Measurements from ENCODE around the gene ANKRD42.

The ANKRD42 gene

GRCh38 chr11:83168756-83169155 lies 24.8 kb upstream of the ANKRD42 start:
- peaks cover 85% of the 10 kb centered on the region for H4K20me1 ChIP-seq (ENCODE audit: insufficient read depth, low read length, poor library complexity, severe bottlenecking)
- peaks cover 76% of the 10 kb centered on the region for H3K36me3 ChIP-seq (ENCODE audit: insufficient read depth, low read length)
- peaks cover 57% of the 10 kb centered on the region for H3K4me1 ChIP-seq (ENCODE audit: insufficient read depth, low read length, poor library complexity, severe bottlenecking)
- H3K79me2 ChIP-seq (ENCODE audit: insufficient read depth, low read length): peaks cover 95% of the 10 kb centered on the region
- H3K27me3 ChIP-seq (ENCODE audit: insufficient read depth, low read length, poor library complexity, severe bottlenecking): no peaks in the 10 kb centered on the region
- H3K4me2 ChIP-seq (ENCODE audit: low read depth, low read length, poor library complexity, severe bottlenecking): peak overlapping the region; percentile 66
- H3K9me3 ChIP-seq (ENCODE audit: insufficient read depth, low read depth, low read length): no peaks in the 10 kb centered on the region
- no peak overlapping the region for H2AFZ ChIP-seq (ENCODE audit: low read length)
- H3K9ac ChIP-seq (ENCODE audit: low read depth, low read length, poor library complexity, severe bottlenecking): no peak overlapping the region
- no peaks in the 10 kb centered on the region for H3F3A ChIP-seq (ENCODE audit: low read depth)
- H3K4me3 ChIP-seq (ENCODE audit: low read length, poor library complexity, severe bottlenecking): peak overlapping the region; percentile 64
- H3K9me2 ChIP-seq (replicated peaks; ENCODE audit: low read depth, low read length): no peaks in the 10 kb centered on the region
- TF ChIP-seq EZH2phosphoT487 (IDR thresholded peaks at IDR 0.05; ENCODE audit: borderline replicate concordance) (no peak), CTCF (conservative IDR thresholded peaks at IDR 0.05; ENCODE audit: low read length) (no peak)

DNA sequence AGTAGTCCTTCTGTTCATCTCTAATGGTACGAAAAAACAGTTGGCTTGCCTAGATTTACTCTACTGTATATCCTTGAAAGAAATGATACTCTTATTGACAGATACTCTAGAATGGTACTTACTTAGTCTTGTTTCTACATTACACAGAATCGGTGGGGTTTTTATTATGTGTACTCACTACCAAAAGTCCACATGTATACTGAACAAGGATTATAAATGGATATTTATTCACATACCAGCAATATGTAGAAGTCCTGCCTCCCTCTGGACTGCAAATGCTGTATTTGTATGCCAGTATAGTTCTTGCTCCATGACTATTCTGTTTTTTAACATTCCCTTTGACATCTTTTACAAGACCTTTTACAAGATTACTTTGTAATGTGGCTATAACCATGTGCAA lies 22.6 kb upstream of the ANKRD42 start:
- H3K4me1 ChIP-seq (ENCODE audit: insufficient read depth, low read length, poor library complexity, severe bottlenecking): peaks cover 45% of the 10 kb centered on the region
- TF ChIP-seq EZH2phosphoT487 (IDR thresholded peaks at IDR 0.05; ENCODE audit: borderline replicate concordance) (no peak), CTCF (conservative IDR thresholded peaks at IDR 0.05; ENCODE audit: low read length) (no peak)
- H3K79me2 ChIP-seq (ENCODE audit: insufficient read depth, low read length): peaks cover 98% of the 10 kb centered on the region
- no peaks in the 10 kb centered on the region for H3F3A ChIP-seq (ENCODE audit: low read depth)
- no peak overlapping the region for H2AFZ ChIP-seq (ENCODE audit: low read length)
- peak overlapping the region; percentile 66 for H3K4me2 ChIP-seq (ENCODE audit: low read depth, low read length, poor library complexity, severe bottlenecking)
- no peaks in the 10 kb centered on the region for H3K9me3 ChIP-seq (ENCODE audit: insufficient read depth, low read depth, low read length)
- H3K9me2 ChIP-seq (replicated peaks; ENCODE audit: low read depth, low read length): no peaks in the 10 kb centered on the region
- peaks cover 85% of the 10 kb centered on the region for H4K20me1 ChIP-seq (ENCODE audit: insufficient read depth, low read length, poor library complexity, severe bottlenecking)
- peaks cover 73% of the 10 kb centered on the region for H3K36me3 ChIP-seq (ENCODE audit: insufficient read depth, low read length)
- peak overlapping the region; percentile 19 for H3K9ac ChIP-seq (ENCODE audit: low read depth, low read length, poor library complexity, severe bottlenecking)
- no peaks in the 10 kb centered on the region for H3K27me3 ChIP-seq (ENCODE audit: insufficient read depth, low read length, poor library complexity, severe bottlenecking)
- peak overlapping the region; percentile 64 for H3K4me3 ChIP-seq (ENCODE audit: low read length, poor library complexity, severe bottlenecking)

DNA sequence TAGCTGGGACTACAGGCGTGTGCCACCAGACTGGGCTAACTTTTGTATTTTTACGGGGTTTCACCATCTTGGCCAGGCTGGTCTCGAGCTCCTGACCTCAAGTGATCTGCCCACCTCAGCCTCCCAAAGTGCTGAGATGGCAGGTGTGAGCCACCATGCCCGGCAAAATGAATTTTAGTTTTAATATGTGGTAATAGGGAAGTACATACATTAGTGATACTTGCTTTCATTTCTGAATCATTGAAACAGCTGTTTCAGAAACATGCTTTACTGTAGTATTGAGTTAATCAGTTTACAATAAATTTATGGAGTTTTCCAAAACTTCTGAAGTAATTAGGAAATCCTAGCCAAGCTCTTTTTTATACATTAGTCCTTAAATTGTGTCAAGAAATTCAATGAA lies 21.0 kb upstream of the ANKRD42 start:
- H4K20me1 ChIP-seq (ENCODE audit: insufficient read depth, low read length, poor library complexity, severe bottlenecking): peaks cover 87% of the 10 kb centered on the region
- peaks cover 34% of the 10 kb centered on the region for H3K4me1 ChIP-seq (ENCODE audit: insufficient read depth, low read length, poor library complexity, severe bottlenecking)
- peaks cover 96% of the 10 kb centered on the region for H3K79me2 ChIP-seq (ENCODE audit: insufficient read depth, low read length)
- no peaks in the 10 kb centered on the region for H3F3A ChIP-seq (ENCODE audit: low read depth)
- no peak for TF ChIP-seq EZH2phosphoT487 (IDR thresholded peaks at IDR 0.05; ENCODE audit: borderline replicate concordance)
- no peak for TF ChIP-seq CTCF (conservative IDR thresholded peaks at IDR 0.05; ENCODE audit: low read length)
- H2AFZ ChIP-seq (ENCODE audit: low read length): no peak overlapping the region
- H3K9me3 ChIP-seq (ENCODE audit: insufficient read depth, low read depth, low read length): no peaks in the 10 kb centered on the region
- H3K4me2 ChIP-seq (ENCODE audit: low read depth, low read length, poor library complexity, severe bottlenecking): peak overlapping the region; percentile 66
- H3K9me2 ChIP-seq (replicated peaks; ENCODE audit: low read depth, low read length): no peaks in the 10 kb centered on the region
- no peaks in the 10 kb centered on the region for H3K27me3 ChIP-seq (ENCODE audit: insufficient read depth, low read length, poor library complexity, severe bottlenecking)
- H3K9ac ChIP-seq (ENCODE audit: low read depth, low read length, poor library complexity, severe bottlenecking): no peak overlapping the region
- peak overlapping the region; percentile 44 for H3K4me3 ChIP-seq (ENCODE audit: low read length, poor library complexity, severe bottlenecking)
- peaks cover 73% of the 10 kb centered on the region for H3K36me3 ChIP-seq (ENCODE audit: insufficient read depth, low read length)
